ENCODE results near the gene PPP1R37. TPM values are rescaled to one million over a fixed set of nuclear protein-coding genes. Genes with fewer than 3 reads are reported as not detected.

PPP1R37 gene
- total RNA-seq, 2 experiments from 2014 or later = 28.3 to 29.2 TPM

GRCh38 chr19:45151320-45151719 is 58.3 kb downstream of the PPP1R37 start:
- H3K27ac Mint-ChIP-seq = no peak overlapping the region
- H3K4me1 Mint-ChIP-seq (ENCODE audit: low read depth) = peaks cover 34% of the 10 kb centered on the region
- peak overlapping the region; percentile 25 for H3K4me3 Mint-ChIP-seq
- CTCF ChIA-PET = interaction anchor here (1.1 kb wide), 1 partner anchor 92 kb away, joined by 3 read pairs; no protein-coding TSS in a partner anchor
- H3K36me3 Mint-ChIP-seq (ENCODE audit: low read depth) = peaks cover 16% of the 10 kb centered on the region
- DNase-seq = no peak
- no peak for ATAC-seq
- POLR2A ChIA-PET = no interaction called here
- peaks cover 29% of the 10 kb centered on the region for H3K27me3 Mint-ChIP-seq (ENCODE audit: low read depth)
- H3K9me3 Mint-ChIP-seq (ENCODE audit: insufficient read depth) = no peaks in the 10 kb centered on the region

- Mint-ChIP-seq H3K27me3 (ENCODE audit: low read depth) (peaks cover 29% of the 10 kb centered on the region), H3K9me3 (ENCODE audit: insufficient read depth) (no peaks in the 10 kb centered on the region), H3K4me3 (peak overlapping the region; percentile 25), H3K4me1 (ENCODE audit: low read depth) (peaks cover 34% of the 10 kb centered on the region), H3K27ac (no peak overlapping the region), H3K36me3 (ENCODE audit: low read depth) (peaks cover 16% of the 10 kb centered on the region)
- ChIA-PET CTCF (interaction anchor here (0.7 to 1.1 kb wide), 3 partner anchors 12 to 92 kb away, joined by 3 read pairs; no protein-coding TSS in a partner anchor), POLR2A (interaction anchor here (2.5 kb wide), 1 partner anchor 26 kb away, joined by 10 read pairs; the partner anchor contains the start of genes BLOC1S3 and TRAPPC6A)
- ATAC-seq (no peak), DNase-seq (no peak)
These were observed 59.0 kb downstream of the PPP1R37 start for GRCh38 chr19:45151821-45152503.

GRCh38 chr19:45152504-45153338 is 59.7 kb downstream of the PPP1R37 start:
- H3K27ac Mint-ChIP-seq = peak overlapping the region; percentile 77
- H3K4me3 Mint-ChIP-seq = peak overlapping the region; percentile 63
- ChIA-PET CTCF (interaction anchor here (0.7 to 1.1 kb wide), 4 partner anchors 12 to 96 kb away, joined by 3 to 6 read pairs (median 3); partner anchors contain the start of genes BLOC1S3 and TRAPPC6A), POLR2A (interaction anchor here (2.5 kb wide), 1 partner anchor 25 kb away, joined by 10 read pairs; the partner anchor contains the start of genes BLOC1S3 and TRAPPC6A)
- H3K36me3 Mint-ChIP-seq (ENCODE audit: low read depth) = peaks cover 16% of the 10 kb centered on the region
- no peaks in the 10 kb centered on the region for H3K9me3 Mint-ChIP-seq (ENCODE audit: insufficient read depth)
- peak; percentile 74 for DNase-seq
- peak; percentile 54 for ATAC-seq
- H3K4me1 Mint-ChIP-seq (ENCODE audit: low read depth) = peaks cover 34% of the 10 kb centered on the region
- peaks cover 33% of the 10 kb centered on the region for H3K27me3 Mint-ChIP-seq (ENCODE audit: low read depth)

GRCh38 chr19:45153339-45154063 is 60.5 kb downstream of the PPP1R37 start:
- ATAC-seq = peak; percentile 27
- Mint-ChIP-seq H3K4me1 (ENCODE audit: low read depth) (peaks cover 36% of the 10 kb centered on the region), H3K27me3 (ENCODE audit: low read depth) (peaks cover 39% of the 10 kb centered on the region), H3K9me3 (ENCODE audit: insufficient read depth) (no peaks in the 10 kb centered on the region), H3K36me3 (ENCODE audit: low read depth) (peaks cover 15% of the 10 kb centered on the region), H3K27ac (peak overlapping the region; percentile 60), H3K4me3 (peak overlapping the region; percentile 63)
- POLR2A ChIA-PET = interaction anchor here (2.5 kb wide), 1 partner anchor 24 kb away, joined by 10 read pairs; the partner anchor contains the start of genes BLOC1S3 and TRAPPC6A
- DNase-seq = peak; percentile 39
- CTCF ChIA-PET = interaction anchor here (1.0 to 1.5 kb wide), 4 partner anchors 11 to 95 kb away, joined by 3 to 6 read pairs (median 4); partner anchors contain the start of genes BLOC1S3 and TRAPPC6A

GRCh38 chr19:45154064-45154827 is 61.3 kb downstream of the PPP1R37 start:
- ATAC-seq = no peak
- Mint-ChIP-seq H3K4me1 (ENCODE audit: low read depth) (peaks cover 31% of the 10 kb centered on the region), H3K27ac (peak overlapping the region; percentile 60), H3K36me3 (ENCODE audit: low read depth) (peaks cover 14% of the 10 kb centered on the region), H3K9me3 (ENCODE audit: insufficient read depth) (no peaks in the 10 kb centered on the region), H3K4me3 (peak overlapping the region; percentile 36), H3K27me3 (ENCODE audit: low read depth) (peaks cover 39% of the 10 kb centered on the region)
- CTCF ChIA-PET = interaction anchor here (1.3 to 1.5 kb wide), 2 partner anchors 10 to 51 kb away, joined by 3 to 4 read pairs; no protein-coding TSS in a partner anchor
- no peak for DNase-seq
- POLR2A ChIA-PET = interaction anchor here (1.2 to 2.5 kb wide), 2 partner anchors 10 to 24 kb away, joined by 3 to 10 read pairs; partner anchors contain the start of genes BLOC1S3 and TRAPPC6A

GRCh38 chr19:45156011-45156630 is 63.1 kb downstream of the PPP1R37 start:
- peaks cover 25% of the 10 kb centered on the region for H3K4me1 Mint-ChIP-seq (ENCODE audit: low read depth)
- DNase-seq = no peak
- ATAC-seq = no peak
- CTCF ChIA-PET = interaction anchor here (1.4 kb wide), 1 partner anchor 25 kb away, joined by 3 read pairs; no protein-coding TSS in a partner anchor
- POLR2A ChIA-PET = no interaction called here
- H3K27ac Mint-ChIP-seq = no peak overlapping the region
- no peak overlapping the region for H3K4me3 Mint-ChIP-seq
- peaks cover 39% of the 10 kb centered on the region for H3K27me3 Mint-ChIP-seq (ENCODE audit: low read depth)
- H3K9me3 Mint-ChIP-seq (ENCODE audit: insufficient read depth) = no peaks in the 10 kb centered on the region
- H3K36me3 Mint-ChIP-seq (ENCODE audit: low read depth) = peaks cover 11% of the 10 kb centered on the region

GRCh38 chr19:45156751-45157150 is 63.8 kb downstream of the PPP1R37 start:
- ATAC-seq = no peak
- Mint-ChIP-seq H3K4me1 (ENCODE audit: low read depth) (peaks cover 19% of the 10 kb centered on the region), H3K27ac (no peak overlapping the region), H3K9me3 (ENCODE audit: insufficient read depth) (no peaks in the 10 kb centered on the region), H3K27me3 (ENCODE audit: low read depth) (peaks cover 33% of the 10 kb centered on the region), H3K36me3 (ENCODE audit: low read depth) (peaks cover 7% of the 10 kb centered on the region), H3K4me3 (no peak overlapping the region)
- POLR2A ChIA-PET = no interaction called here
- DNase-seq = no peak
- CTCF ChIA-PET = no interaction called here

- no peak for ATAC-seq
- ChIA-PET CTCF (no interaction called here), POLR2A (interaction anchor here (0.5 kb wide), 1 partner anchor 66 kb away, joined by 3 read pairs; no protein-coding TSS in a partner anchor)
- no peak overlapping the region for H3K27ac Mint-ChIP-seq
- peaks cover 3% of the 10 kb centered on the region for H3K36me3 Mint-ChIP-seq (ENCODE audit: low read depth)
- H3K27me3 Mint-ChIP-seq (ENCODE audit: low read depth) = peaks cover 25% of the 10 kb centered on the region
- no peaks in the 10 kb centered on the region for H3K9me3 Mint-ChIP-seq (ENCODE audit: insufficient read depth)
- H3K4me3 Mint-ChIP-seq = no peak overlapping the region
- H3K4me1 Mint-ChIP-seq (ENCODE audit: low read depth) = peaks cover 14% of the 10 kb centered on the region
- DNase-seq = no peak
These were observed 65.7 kb downstream of the PPP1R37 start for GRCh38 chr19:45158503-45159209.

- no peaks in the 10 kb centered on the region for H3K36me3 Mint-ChIP-seq (ENCODE audit: low read depth)
- ChIA-PET CTCF (interaction anchor here (1.3 kb wide), 1 partner anchor 28 kb away, joined by 3 read pairs; no protein-coding TSS in a partner anchor), POLR2A (interaction anchor here (0.5 to 2.4 kb wide), 3 partner anchors 15 to 267 kb away, joined by 3 to 11 read pairs (median 4); partner anchors contain the start of genes BLOC1S3 and TRAPPC6A)
- H3K27me3 Mint-ChIP-seq (ENCODE audit: low read depth) = peaks cover 19% of the 10 kb centered on the region
- H3K27ac Mint-ChIP-seq = no peak overlapping the region
- H3K4me1 Mint-ChIP-seq (ENCODE audit: low read depth) = peaks cover 15% of the 10 kb centered on the region
- H3K4me3 Mint-ChIP-seq = no peak overlapping the region
- DNase-seq (no peak), ATAC-seq (no peak)
- no peaks in the 10 kb centered on the region for H3K9me3 Mint-ChIP-seq (ENCODE audit: insufficient read depth)
These were observed 66.4 kb downstream of the PPP1R37 start for GRCh38 chr19:45159210-45159970.

Data from activated CD8-positive, alpha-beta T cell treated with anti-CD3 and anti-CD28 coated beads, Interleukin-2, amount 10 ng/mL, durations not matched to agents 7 days and 5 days (primary cell).